K562 (cell line): ENCODE results near the gene C1orf105. TPM values are rescaled to one million over a fixed set of nuclear protein-coding genes. Genes with fewer than 3 reads are reported as not detected.

ENCODE experiments used
- ATF1 ChIP-seq, 2 experiments: fragments of 450-650 bp in 1 of 2; IDR thresholded peaks; 2 replicates each; pipeline ENCODE4 v1.6.1; 2016; ENCODE audit warnings: missing compliant biosample characterization in 1 of 2, missing genetic modification characterization in 1 of 2
- CREBBP ChIP-seq: IDR thresholded peaks from one replicate; pipeline ENCODE4 v1.6.1; 2012; ENCODE audit warnings: low read depth, mild to moderate bottlenecking, control low read depth, inconsistent platforms, low read length
- CXXC5 ChIP-seq: fragments of 250-450 bp; sonication (Bioruptor Pico); IDR thresholded peaks from 2 replicates; pipeline ENCODE4 v1.8.0; 2022; ENCODE audit warnings: inconsistent platforms, mild to moderate bottlenecking, moderate library complexity
- ELK3 ChIP-seq: fragments of 450-650 bp; formaldehyde crosslinking; IDR thresholded peaks from 2 replicates; pipeline ENCODE4 v1.4.0; 2020; ENCODE audit warnings: mild to moderate bottlenecking
- HMGXB4 ChIP-seq: sonication (generic); formaldehyde crosslinking; IDR thresholded peaks from 2 replicates; pipeline ENCODE4 v1.8.1; 2023; ENCODE audit warnings: mild to moderate bottlenecking, missing genetic modification reagents
- MYC ChIP-seq, 2 experiments: fragments of 250-450 bp in 1 of 2; sonication (Bioruptor Pico) in 1 of 2; IDR thresholded peaks; 2 replicates each; pipeline versions ENCODE4 v1.5.1 to v1.6.1; 2012 to 2021; ENCODE audit warnings: low read depth in 2 of 2, borderline replicate concordance in 1 of 2, improper control_type of control experiment in 1 of 2, low read length in 1 of 2, mild to moderate bottlenecking in 1 of 2, moderate library complexity in 1 of 2
- NCOR1 ChIP-seq: fragments of 450-650 bp; IDR thresholded peaks from 2 replicates; pipeline ENCODE4 v1.6.1; 2016; ENCODE audit warnings: mild to moderate bottlenecking, moderate library complexity
- PCBP1 ChIP-seq: fragments of 200-400 bp; formaldehyde crosslinking; IDR thresholded peaks from 2 replicates; pipeline ENCODE4 v1.6.1; 2018; ENCODE audit warnings: mild to moderate bottlenecking, low read depth, low read length; ENCODE audit not compliant: poor library complexity, severe bottlenecking
- PCBP2 ChIP-seq: fragments of 200-400 bp; formaldehyde crosslinking; IDR thresholded peaks from 2 replicates; pipeline ENCODE4 v1.6.1; 2018; ENCODE audit warnings: low read length, low read depth, mild to moderate bottlenecking, moderate library complexity; ENCODE audit not compliant: poor library complexity, severe bottlenecking
- POLR2AphosphoS2 ChIP-seq: IDR thresholded peaks from 2 replicates; pipeline ENCODE4 v1.6.1; 2012; ENCODE audit warnings: low read length, improper control_type of control experiment
- POU5F1 ChIP-seq: fragments of 150-350 bp; IDR thresholded peaks from 2 replicates; pipeline ENCODE4 v1.6.1; 2014; ENCODE audit warnings: borderline replicate concordance, low read length, low read depth, mild to moderate bottlenecking; ENCODE audit not compliant: partially characterized antibody
- RHOXF2B ChIP-seq: fragments of 250-450 bp; sonication (Bioruptor Pico); conservative IDR thresholded peaks from 2 replicates; pipeline ENCODE4 v1.5.1; 2021
- ZBTB8A ChIP-seq: fragments of 450-650 bp; IDR thresholded peaks from 2 replicates; pipeline ENCODE4 v1.6.1; 2018; ENCODE audit warnings: mild to moderate bottlenecking, moderate library complexity; ENCODE audit not compliant: partially characterized antibody
- ZFPM2 ChIP-seq: fragments of 250-450 bp; sonication (Bioruptor Pico); IDR thresholded peaks from 2 replicates; pipeline ENCODE4 v1.5.1; 2022; ENCODE audit warnings: mild to moderate bottlenecking
- ZNF644 ChIP-seq: fragments of 200-800 bp; sonication (Bioruptor generic); IDR thresholded peaks from 2 replicates; pipeline ENCODE4 v1.6.1; 2016; ENCODE audit warnings: low read depth, missing genetic modification characterization, missing compliant biosample characterization
- polyA plus RNA-seq, 8 experiments: library from polyadenylated mRNA; depleted of rRNA in 4 of 8; stranded (reverse) in 5 of 8; unstranded in 3 of 8; fragments of >200 nt; fragmentation: Nextera tagmentation in 2 of 8; fragmentation: Illumina TruSeq in 1 of 8; extraction: Ambion mirVana in 2 of 8; extraction: Trizol in 1 of 8; gene quantifications; 2 replicates each; pipeline versions ENCODE4 v1.2.1 to v1.2.3, GENCODE V29; 2011 to 2014; ENCODE audit warnings: inconsistent platforms in 1 of 8, missing spikeins in 1 of 8
- total RNA-seq, 7 experiments: library from RNA; depleted of rRNA in 6 of 7; stranded (reverse); fragments of >200 nt in 6 of 7; fragmentation: Illumina TruSeq in 2 of 7; extraction: Trizol in 2 of 7; gene quantifications; 2 replicates each; pipeline versions ENCODE4 v1.2.1 to v1.2.3, GENCODE V29; 2011 to 2021; ENCODE audit warnings: low replicate concordance in 1 of 7
- TF ChIP-seq, protein P1 (sequence below), 2 experiments: IDR thresholded peaks; 2 replicates each; pipeline ENCODE4 v1.6.1; 2012; ENCODE audit warnings: improper control_type of control experiment in 2 of 2, low read depth in 2 of 2, low read length in 2 of 2, borderline replicate concordance in 1 of 2
- TF ChIP-seq, protein P2 (sequence below): fragments of 150-350 bp; IDR thresholded peaks from 2 replicates; pipeline ENCODE4 v1.6.1; 2014; ENCODE audit warnings: low read depth, mild to moderate bottlenecking, low read length, borderline replicate concordance

The C1orf105 gene
- total and polyA plus RNA-seq, 9 of the 15 experiments (the other 6 are each of a cell fraction or from before 2014, with no cell fraction given), result 0.08 TPM; not detected in 8

DNA sequence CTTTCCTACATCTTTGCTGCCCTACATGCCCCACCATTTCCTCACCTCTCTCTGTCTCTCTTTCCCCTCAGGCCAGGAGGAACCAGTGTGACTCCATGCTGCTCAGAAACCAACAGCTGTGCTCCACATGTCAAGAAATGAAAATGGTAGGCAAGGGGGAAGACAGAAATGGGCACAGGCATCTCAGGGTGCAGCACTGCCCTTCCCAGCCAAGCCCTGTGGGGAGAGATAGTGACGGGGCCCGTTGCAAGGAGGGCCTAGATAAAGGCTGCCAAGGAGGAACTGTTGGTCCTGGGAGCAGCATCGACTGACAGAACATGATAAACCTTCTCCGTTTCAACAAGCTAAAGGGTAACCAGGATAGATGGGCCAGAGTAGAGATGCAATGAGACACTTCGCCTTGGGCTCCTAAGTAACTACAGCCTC lies 35.9 kb downstream of the C1orf105 start (continued):
- TF ChIP-seq POLR2AphosphoS2 (no peak), CXXC5 (CRISPR knock-in tag) (peak; percentile 79), ELK3 (CRISPR knock-in tag) (no peak), ZNF644 (tag) (no peak; the same call in 1 of the 2 replicates), CREBBP (no peak), POU5F1 (no peak), NCOR1 (peak; percentile 94), RHOXF2B (CRISPR knock-in tag) (no peak), MYC (IDR thresholded peaks at IDR 0.05; ENCODE audit: low read depth, low read length) (no peak), MYC (CRISPR knock-in tag; IDR thresholded peaks at IDR 0.05; ENCODE audit: borderline replicate concordance, low read depth) (no peak), PCBP2 (no peak), ZBTB8A (no peak), ATF1 (CRISPR knock-in tag; IDR thresholded peaks at IDR 0.05) (no peak), ATF1 (tag; IDR thresholded peaks at IDR 0.05) (peak; percentile 69), PCBP1 (no peak), HMGXB4 (no peak), ZFPM2 (CRISPR knock-in tag) (no peak)
- TF ChIP-seq, protein P1, sequence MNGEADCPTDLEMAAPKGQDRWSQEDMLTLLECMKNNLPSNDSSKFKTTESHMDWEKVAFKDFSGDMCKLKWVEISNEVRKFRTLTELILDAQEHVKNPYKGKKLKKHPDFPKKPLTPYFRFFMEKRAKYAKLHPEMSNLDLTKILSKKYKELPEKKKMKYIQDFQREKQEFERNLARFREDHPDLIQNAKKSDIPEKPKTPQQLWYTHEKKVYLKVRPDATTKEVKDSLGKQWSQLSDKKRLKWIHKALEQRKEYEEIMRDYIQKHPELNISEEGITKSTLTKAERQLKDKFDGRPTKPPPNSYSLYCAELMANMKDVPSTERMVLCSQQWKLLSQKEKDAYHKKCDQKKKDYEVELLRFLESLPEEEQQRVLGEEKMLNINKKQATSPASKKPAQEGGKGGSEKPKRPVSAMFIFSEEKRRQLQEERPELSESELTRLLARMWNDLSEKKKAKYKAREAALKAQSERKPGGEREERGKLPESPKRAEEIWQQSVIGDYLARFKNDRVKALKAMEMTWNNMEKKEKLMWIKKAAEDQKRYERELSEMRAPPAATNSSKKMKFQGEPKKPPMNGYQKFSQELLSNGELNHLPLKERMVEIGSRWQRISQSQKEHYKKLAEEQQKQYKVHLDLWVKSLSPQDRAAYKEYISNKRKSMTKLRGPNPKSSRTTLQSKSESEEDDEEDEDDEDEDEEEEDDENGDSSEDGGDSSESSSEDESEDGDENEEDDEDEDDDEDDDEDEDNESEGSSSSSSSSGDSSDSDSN (IDR thresholded peaks at IDR 0.05; ENCODE audit: borderline replicate concordance in 1 of 2, low read depth in 2 of 2, low read length in 2 of 2), result no peak
- TF ChIP-seq, protein P2, sequence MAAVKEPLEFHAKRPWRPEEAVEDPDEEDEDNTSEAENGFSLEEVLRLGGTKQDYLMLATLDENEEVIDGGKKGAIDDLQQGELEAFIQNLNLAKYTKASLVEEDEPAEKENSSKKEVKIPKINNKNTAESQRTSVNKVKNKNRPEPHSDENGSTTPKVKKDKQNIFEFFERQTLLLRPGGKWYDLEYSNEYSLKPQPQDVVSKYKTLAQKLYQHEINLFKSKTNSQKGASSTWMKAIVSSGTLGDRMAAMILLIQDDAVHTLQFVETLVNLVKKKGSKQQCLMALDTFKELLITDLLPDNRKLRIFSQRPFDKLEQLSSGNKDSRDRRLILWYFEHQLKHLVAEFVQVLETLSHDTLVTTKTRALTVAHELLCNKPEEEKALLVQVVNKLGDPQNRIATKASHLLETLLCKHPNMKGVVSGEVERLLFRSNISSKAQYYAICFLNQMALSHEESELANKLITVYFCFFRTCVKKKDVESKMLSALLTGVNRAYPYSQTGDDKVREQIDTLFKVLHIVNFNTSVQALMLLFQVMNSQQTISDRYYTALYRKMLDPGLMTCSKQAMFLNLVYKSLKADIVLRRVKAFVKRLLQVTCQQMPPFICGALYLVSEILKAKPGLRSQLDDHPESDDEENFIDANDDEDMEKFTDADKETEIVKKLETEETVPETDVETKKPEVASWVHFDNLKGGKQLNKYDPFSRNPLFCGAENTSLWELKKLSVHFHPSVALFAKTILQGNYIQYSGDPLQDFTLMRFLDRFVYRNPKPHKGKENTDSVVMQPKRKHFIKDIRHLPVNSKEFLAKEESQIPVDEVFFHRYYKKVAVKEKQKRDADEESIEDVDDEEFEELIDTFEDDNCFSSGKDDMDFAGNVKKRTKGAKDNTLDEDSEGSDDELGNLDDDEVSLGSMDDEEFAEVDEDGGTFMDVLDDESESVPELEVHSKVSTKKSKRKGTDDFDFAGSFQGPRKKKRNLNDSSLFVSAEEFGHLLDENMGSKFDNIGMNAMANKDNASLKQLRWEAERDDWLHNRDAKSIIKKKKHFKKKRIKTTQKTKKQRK, result no peak
